GM21526 (cell line): ENCODE measurements around the gene SLC12A7.

Source experiments
- ATAC-seq: cut with Tn5 transposase; IDR thresholded peaks from one replicate; pipeline ENCODE4 v1.9.1; 2021; ENCODE audit warnings: moderate library complexity; ENCODE audit not compliant: unreplicated experiment, low FRiP score

SLC12A7 gene

GRCh38 chr5:1056611-1057484 is 55.0 kb downstream of the SLC12A7 start:
- ATAC-seq = no peak

- no peak for ATAC-seq
Observed at GRCh38 chr5:1055896-1056610, 55.8 kb downstream of the SLC12A7 start.

- ATAC-seq = no peak
Observed at GRCh38 chr5:1054799-1055775, 56.8 kb downstream of the SLC12A7 start.

- ATAC-seq = no peak
Observed at GRCh38 chr5:1054018-1054798, 57.7 kb downstream of the SLC12A7 start.

GRCh38 chr5:1053391-1054017 is 58.4 kb downstream of the SLC12A7 start:
- ATAC-seq = no peak

- no peak for ATAC-seq
Observed at GRCh38 chr5:1052641-1053390, 59.0 kb downstream of the SLC12A7 start.

- ATAC-seq = no peak
Observed at GRCh38 chr5:1052076-1052475, 59.8 kb downstream of the SLC12A7 start.

GRCh38 chr5:1051366-1051720 is 60.5 kb downstream of the SLC12A7 start:
- no peak for ATAC-seq

- ATAC-seq = no peak
Observed at GRCh38 chr5:1050423-1051365, 61.2 kb downstream of the SLC12A7 start.

- ATAC-seq = no peak
Observed at GRCh38 chr5:1048861-1049838, 62.7 kb downstream of the SLC12A7 start.

- ATAC-seq = no peak
Observed at GRCh38 chr5:1048162-1048721, 63.6 kb downstream of the SLC12A7 start.

GRCh38 chr5:1047332-1047965 is 64.4 kb downstream of the SLC12A7 start:
- ATAC-seq = no peak

- no peak for ATAC-seq
Observed at GRCh38 chr5:1045960-1046560, 65.8 kb downstream of the SLC12A7 start.

- ATAC-seq = no peak
Observed at GRCh38 chr5:1044117-1044516, 67.7 kb downstream of the SLC12A7 start.

GRCh38 chr5:1043327-1043726 is 68.5 kb downstream of the SLC12A7 start:
- no peak for ATAC-seq
